Vagina (tissue), 2 donors: ENCODE measurements around the gene TGDS.

Experiments used
- POLR2A ChIP-seq, 2 donors: fragments of 450-650 bp; IDR thresholded peaks; one replicate each; pipeline ENCODE4 v1.6.1; 2017; ENCODE audit warnings: antibody characterized with exemption in 2 of 2, mild to moderate bottlenecking in 2 of 2, moderate library complexity in 2 of 2
- POLR2AphosphoS5 ChIP-seq, 2 donors: sonication (generic); formaldehyde crosslinking; IDR thresholded peaks; one replicate each; pipeline ENCODE4 v1.9.0; 2017; ENCODE audit warnings: antibody characterized with exemption in 2 of 2, mild to moderate bottlenecking in 2 of 2, low read depth in 1 of 2; ENCODE audit not compliant: insufficient read depth in 1 of 2
- TF ChIP-seq, protein P1 (sequence below), 3 experiments: fragments of 450-650 bp in 2 of 3; fragments of 200-600 bp in 1 of 3; sonication (generic) in 1 of 3; IDR thresholded peaks; one replicate each; pipeline ENCODE4 v1.5.1; 2017 to 2019; ENCODE audit warnings: antibody characterized with exemption in 3 of 3, mild to moderate bottlenecking in 2 of 3, moderate library complexity in 2 of 3

DNA sequence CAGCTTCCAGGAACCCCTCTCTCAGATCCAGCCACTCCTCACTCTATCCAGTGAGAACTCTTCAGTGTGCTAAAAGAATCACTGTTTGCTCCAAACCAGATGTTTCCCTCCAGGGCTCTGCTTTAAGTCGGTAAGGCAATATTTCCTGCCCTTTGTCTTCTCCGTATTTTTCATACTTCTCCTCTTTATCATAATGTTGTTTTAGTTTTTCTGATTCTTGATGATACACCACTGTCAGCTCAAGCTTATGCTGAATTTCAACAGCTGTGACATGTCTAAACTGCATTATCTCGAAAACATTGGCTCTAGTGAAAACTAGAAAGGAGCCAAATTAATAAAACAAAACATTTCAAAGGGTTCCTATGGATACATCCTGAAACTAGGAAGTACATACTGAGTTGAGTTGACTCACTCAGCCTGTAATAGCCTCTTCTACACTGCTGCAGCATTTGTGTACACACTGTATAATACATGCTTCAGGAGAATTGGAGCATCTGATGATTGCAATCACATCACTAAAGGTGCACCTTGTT, 45.5 kb upstream of the TGDS start:
- TF ChIP-seq, protein P1, sequence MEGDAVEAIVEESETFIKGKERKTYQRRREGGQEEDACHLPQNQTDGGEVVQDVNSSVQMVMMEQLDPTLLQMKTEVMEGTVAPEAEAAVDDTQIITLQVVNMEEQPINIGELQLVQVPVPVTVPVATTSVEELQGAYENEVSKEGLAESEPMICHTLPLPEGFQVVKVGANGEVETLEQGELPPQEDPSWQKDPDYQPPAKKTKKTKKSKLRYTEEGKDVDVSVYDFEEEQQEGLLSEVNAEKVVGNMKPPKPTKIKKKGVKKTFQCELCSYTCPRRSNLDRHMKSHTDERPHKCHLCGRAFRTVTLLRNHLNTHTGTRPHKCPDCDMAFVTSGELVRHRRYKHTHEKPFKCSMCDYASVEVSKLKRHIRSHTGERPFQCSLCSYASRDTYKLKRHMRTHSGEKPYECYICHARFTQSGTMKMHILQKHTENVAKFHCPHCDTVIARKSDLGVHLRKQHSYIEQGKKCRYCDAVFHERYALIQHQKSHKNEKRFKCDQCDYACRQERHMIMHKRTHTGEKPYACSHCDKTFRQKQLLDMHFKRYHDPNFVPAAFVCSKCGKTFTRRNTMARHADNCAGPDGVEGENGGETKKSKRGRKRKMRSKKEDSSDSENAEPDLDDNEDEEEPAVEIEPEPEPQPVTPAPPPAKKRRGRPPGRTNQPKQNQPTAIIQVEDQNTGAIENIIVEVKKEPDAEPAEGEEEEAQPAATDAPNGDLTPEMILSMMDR (IDR thresholded peaks at IDR 0.05) = no peak
- TF ChIP-seq POLR2A (IDR thresholded peaks at IDR 0.05) (no peak), POLR2AphosphoS5 (IDR thresholded peaks at IDR 0.05; ENCODE audit: insufficient read depth in 1 of 2, low read depth in 1 of 2) (no peak)
